ENCODE results near the gene ADAM8.
"Not testable (repeated sequence)": the region's sequence is repeated elsewhere in the genome, so short reads cannot be mapped to it uniquely, and the experiment has no call there.

ADAM8 gene

DNA sequence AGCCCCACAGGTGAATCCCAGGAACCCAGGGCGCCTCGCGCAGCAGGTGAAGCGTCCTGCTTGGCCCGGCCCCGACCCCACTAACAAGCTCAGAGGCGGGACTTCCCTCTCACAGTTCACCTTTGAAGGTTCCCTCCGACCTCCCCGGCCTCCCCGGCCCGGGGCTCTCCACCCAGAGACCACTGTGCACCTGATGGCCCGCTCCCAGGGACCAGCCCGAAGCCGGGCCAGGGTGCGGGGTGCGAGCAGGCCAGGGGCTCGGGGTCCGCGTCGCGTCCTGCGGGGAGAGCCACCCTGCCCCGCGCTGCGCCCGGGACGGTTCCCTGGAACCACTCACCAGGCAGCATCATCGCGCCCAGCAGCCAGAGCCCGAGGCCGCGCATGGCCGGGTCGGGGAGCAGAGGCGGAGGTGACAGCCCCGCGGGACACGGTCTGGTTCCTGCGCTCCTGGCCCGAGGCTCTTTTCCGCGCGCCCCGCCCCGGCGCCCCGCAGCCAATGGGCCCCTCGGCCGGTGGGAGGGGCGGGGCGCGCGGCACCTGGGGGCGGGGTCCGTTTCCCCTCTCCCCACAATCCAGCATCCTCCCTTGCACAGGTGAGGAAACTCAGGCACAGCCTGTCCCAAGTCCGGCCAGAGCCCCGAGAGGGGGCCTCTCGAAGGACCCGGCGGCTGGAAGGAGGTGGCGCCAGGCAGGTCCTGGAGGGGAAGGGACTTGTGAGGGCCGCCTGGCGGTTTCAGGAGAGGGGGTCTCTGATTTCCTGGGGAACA lies at the start of gene ADAM8:
ADAM8 (minus strand) TSS at position 434 of the 767 bp plus-strand sequence; CDS start at position 383, 51 bp downstream.
- ATAC-seq (ENCODE audit: low read depth), result peak; percentile 53
- H3K27me3 Mint-ChIP-seq, result no peaks in the 10 kb centered on the region
- H3K9me3 Mint-ChIP-seq, result no peaks in the 10 kb centered on the region
- H3K4me1 Mint-ChIP-seq, result peaks cover 23% of the 10 kb centered on the region
- peak within 1 kb of the TSS; percentile 90 for H3K4me3 Mint-ChIP-seq
- DNase-seq (ENCODE audit: low spot score in 2 of 2), result peak; percentile 70 to 76
- H3K27ac Mint-ChIP-seq, result peak within 1 kb of the TSS; percentile 97
- peaks cover 11% of the 10 kb centered on the region for H3K36me3 Mint-ChIP-seq

DNA sequence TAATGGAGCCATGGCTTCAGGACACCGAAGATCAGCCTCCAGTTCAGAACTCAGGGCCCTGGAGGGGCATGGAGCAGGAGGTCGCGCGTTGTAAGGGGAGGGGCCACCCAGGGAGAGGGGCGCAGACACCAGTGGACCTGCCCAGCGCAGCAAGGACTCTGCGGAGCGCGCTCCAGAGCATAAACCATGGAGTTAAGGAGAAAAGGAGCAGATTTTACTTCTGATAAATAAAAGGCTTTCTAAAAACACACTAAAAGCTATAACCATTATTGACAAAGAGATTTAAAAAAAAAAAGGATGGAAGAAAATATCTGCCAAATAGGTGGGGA lies 49.5 kb upstream of the ADAM8 start:
- DNase-seq (ENCODE audit: low spot score in 2 of 2), result no peak
- ATAC-seq (ENCODE audit: low read depth), result no peak
- Mint-ChIP-seq H3K27me3 (peaks cover 15% of the 10 kb centered on the region), H3K9me3 (no peaks in the 10 kb centered on the region), H3K4me3 (peak overlapping the region; percentile 25), H3K36me3 (no peaks in the 10 kb centered on the region), H3K27ac (no peak overlapping the region), H3K4me1 (peaks cover 12% of the 10 kb centered on the region)

DNA sequence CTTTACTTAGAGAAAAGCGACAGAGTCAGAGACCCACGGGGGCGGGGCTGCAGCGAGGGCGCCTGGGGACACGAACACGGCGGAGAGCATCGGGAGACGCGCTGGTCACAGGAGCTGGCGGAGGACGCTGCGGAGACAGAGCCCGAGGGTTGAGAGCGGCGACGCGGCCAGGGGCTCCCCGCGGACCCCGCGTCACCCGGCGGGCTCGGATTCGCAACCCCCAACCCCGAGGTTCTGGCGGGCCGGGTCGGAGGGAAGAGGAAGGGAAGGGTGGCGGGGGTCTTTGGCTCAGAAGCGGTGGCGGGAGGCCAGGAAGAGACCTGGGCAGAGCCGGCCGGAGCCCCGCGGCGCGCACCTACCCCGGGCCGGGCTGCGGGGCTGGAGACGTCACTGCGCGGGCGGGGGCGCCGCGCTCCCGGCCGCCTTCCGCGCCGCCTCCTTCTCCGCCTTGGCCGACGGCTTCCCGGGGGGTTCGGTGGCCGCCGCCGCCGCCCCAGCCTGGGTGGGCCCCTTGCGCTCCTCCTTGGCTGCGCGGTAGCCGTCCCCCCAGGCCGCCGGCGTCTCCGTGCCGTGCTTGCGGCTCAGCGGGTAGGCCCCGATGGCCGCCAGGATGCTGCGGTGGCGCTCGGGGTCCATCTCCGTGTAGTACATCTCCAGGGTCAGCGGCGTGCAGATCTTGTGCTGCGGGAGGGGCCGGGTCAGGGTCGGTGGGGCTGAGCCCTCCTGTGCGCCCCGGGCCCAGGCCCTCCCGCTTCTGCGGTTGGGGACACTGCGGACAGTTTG lies 49.0 kb upstream of the ADAM8 start:
- H3K4me3 Mint-ChIP-seq, result peak overlapping the region; percentile 89
- DNase-seq (ENCODE audit: low spot score in 2 of 2) (no peak), ATAC-seq (ENCODE audit: low read depth) (no peak)
- peak overlapping the region; percentile 28 for H3K27ac Mint-ChIP-seq
- no peaks in the 10 kb centered on the region for H3K36me3 Mint-ChIP-seq
- H3K27me3 Mint-ChIP-seq, result peaks cover 15% of the 10 kb centered on the region
- H3K9me3 Mint-ChIP-seq, result no peaks in the 10 kb centered on the region
- H3K4me1 Mint-ChIP-seq, result peaks cover 12% of the 10 kb centered on the region

DNA sequence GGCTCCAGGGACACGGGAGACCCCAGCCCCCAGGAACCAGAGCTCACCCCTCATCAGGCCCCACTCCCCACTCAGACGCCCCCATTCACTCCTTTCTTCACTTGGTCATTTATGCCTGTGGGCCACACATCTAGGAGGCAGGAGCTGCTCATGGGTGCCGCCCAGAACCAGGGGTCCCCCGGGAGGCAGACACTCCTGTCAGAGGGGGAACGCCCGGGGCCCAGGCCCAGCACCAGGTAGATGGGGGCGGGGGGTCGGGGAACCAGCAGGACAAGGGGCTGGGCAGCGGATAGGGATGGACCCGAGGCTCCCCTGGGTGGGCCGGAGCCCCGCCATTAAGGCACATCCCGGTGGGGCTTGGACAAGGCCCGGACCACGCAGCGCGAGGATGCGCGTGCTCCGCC lies 48.2 kb upstream of the ADAM8 start:
- peak; percentile 42 for ATAC-seq (ENCODE audit: low read depth)
- H3K36me3 Mint-ChIP-seq, result peaks cover 2% of the 10 kb centered on the region
- H3K27ac Mint-ChIP-seq, result peak overlapping the region; percentile 28
- peak overlapping the region; percentile 89 for H3K4me3 Mint-ChIP-seq
- peaks cover 2% of the 10 kb centered on the region for H3K9me3 Mint-ChIP-seq
- DNase-seq (ENCODE audit: low spot score in 2 of 2), result no peak
- H3K4me1 Mint-ChIP-seq, result peaks cover 14% of the 10 kb centered on the region
- peaks cover 19% of the 10 kb centered on the region for H3K27me3 Mint-ChIP-seq

DNA sequence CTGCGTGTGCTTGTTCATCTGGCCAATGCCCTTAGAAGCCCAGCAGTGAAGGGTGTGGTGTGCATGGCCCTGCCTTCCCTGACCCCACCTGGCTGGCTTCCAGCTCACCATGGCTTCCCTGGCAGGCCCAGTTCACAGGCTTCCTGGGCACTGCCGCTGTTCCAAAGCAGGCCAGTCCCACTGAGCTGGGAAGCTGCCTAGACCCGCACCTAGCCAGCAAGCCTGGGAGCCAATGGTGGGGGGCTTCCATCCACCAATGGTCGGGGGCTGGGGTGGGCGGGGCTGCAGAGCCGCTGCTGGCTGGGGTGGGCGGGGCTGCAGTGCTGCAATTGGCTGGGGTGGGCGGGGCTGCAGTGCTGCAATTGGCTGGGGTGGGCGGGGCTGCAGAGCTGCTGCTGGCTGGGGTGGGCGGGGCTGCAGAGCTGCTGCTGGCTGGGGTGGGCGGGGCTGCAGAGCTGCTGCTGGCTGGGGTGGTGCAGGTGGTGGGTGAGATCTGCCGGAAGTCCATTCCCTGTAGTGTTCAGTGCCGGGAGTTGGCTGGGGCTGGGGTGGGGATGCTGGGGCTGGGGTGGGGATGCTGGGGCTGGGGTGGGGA lies 47.6 kb upstream of the ADAM8 start:
- ATAC-seq (ENCODE audit: low read depth) (peak; percentile 83), DNase-seq (ENCODE audit: low spot score in 2 of 2) (no peak)
- peaks cover 23% of the 10 kb centered on the region for H3K27me3 Mint-ChIP-seq
- H3K27ac Mint-ChIP-seq, result no peak overlapping the region
- H3K4me3 Mint-ChIP-seq, result no peak overlapping the region
- H3K36me3 Mint-ChIP-seq, result peaks cover 2% of the 10 kb centered on the region
- H3K4me1 Mint-ChIP-seq, result peaks cover 18% of the 10 kb centered on the region
- peaks cover 2% of the 10 kb centered on the region for H3K9me3 Mint-ChIP-seq

DNA sequence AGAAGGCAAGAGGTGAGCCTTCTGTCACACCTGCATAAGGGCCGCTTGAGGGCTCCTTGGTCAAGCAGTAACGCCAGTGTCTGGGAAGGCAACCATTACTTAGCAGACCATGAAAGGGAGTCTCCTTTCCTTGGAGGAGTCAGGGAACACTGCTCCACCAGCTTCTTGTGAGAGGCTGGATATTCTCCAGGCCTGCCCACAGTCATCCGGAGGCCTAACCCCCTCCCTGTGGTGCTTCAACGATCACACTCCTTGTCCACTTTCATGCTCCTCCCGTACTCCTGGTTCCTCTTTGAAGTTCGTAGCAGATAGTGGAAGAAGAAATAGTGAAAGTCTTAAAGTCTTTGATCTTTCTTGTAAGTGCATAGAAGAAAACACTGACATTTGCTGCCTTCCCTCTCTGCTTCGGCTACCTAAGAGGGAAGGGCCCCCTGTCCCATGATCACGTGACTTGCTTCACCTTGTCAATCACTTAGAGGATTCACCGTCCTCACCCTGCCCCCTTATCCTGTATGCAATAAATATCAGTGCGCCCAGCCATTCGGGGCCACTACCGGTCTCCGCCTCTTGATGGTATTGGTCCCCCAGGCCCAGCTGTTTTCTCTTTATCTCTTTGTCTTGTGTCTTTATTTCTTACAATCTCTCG lies 45.5 kb upstream of the ADAM8 start:
- Mint-ChIP-seq H3K27me3 (peaks cover 20% of the 10 kb centered on the region), H3K4me1 (peaks cover 18% of the 10 kb centered on the region)
- H3K9me3 Mint-ChIP-seq; H3K36me3 Mint-ChIP-seq; DNase-seq (ENCODE audit: low spot score in 2 of 2); H3K4me3 Mint-ChIP-seq; H3K27ac Mint-ChIP-seq; ATAC-seq (ENCODE audit: low read depth): not testable (repeated sequence)

DNA sequence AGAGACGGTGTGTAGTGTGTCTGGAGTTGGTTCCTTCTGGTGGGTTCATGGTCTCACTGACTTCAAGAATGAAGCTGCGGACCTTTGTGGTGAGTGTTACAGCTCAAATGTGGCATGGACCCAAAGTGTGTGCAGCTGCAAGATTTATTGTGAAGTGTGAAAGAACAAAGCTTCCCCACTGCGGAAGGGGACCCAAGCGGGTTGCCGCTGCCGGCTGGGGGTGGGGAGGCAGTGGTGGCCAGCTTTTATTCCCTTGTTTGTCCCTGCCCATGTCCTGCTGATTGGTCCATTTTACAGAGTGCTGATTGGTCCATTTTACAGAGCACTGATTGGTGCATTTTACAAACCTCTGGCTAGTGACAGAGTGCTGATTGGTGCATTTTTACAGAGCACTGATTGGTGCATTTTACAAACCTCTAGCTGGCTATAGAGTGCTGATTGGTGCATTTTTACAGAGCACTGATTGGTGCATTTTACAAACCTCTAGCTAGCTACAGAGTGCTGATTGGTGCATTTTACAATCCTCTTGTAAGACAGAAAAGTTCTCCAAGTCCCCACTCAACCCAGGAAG lies 44.3 kb upstream of the ADAM8 start:
- not testable (repeated sequence) for DNase-seq (ENCODE audit: low spot score in 2 of 2); H3K4me3 Mint-ChIP-seq; H3K27ac Mint-ChIP-seq; H3K9me3 Mint-ChIP-seq; H3K36me3 Mint-ChIP-seq; ATAC-seq (ENCODE audit: low read depth)
- Mint-ChIP-seq H3K4me1 (peaks cover 12% of the 10 kb centered on the region), H3K27me3 (peaks cover 13% of the 10 kb centered on the region)

DNA sequence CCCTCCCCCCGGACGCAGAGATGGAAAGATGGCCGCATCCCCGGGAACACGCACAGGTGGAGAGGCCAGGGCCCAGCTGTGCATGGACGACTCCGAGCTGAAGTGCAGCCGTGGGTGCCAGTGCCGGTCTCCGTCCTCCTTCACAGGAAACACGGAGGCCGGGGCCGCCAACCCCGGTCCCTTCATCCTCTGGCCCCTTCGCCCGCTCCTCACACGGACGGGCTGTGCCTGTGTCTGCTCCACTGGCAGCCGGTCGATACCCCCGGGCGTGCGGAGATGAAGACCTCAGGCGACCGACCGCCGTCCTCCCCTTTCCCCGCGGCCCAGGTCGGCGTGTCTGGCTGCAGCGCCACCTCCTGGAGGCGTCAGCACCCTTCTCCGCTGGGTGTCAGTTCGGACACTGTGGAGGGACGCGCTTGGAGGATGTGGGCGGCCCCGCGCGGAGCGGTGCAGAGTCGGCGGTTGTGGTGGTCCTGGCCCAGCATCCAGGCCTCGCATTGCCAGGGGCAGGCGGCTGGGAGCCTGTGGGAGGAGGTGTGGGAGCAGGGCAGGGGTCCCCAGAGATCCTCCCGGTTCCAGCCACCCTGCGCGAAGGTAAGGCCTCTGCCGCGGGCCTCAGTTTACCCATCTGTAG lies 41.9 kb upstream of the ADAM8 start:
- H3K4me1 Mint-ChIP-seq, result peaks cover 16% of the 10 kb centered on the region
- ATAC-seq (ENCODE audit: low read depth) (peak; percentile 91), DNase-seq (ENCODE audit: low spot score in 2 of 2) (peak; percentile 65 to 72)
- peaks cover 11% of the 10 kb centered on the region for H3K27me3 Mint-ChIP-seq
- peaks cover 2% of the 10 kb centered on the region for H3K36me3 Mint-ChIP-seq
- peaks cover 2% of the 10 kb centered on the region for H3K9me3 Mint-ChIP-seq
- no peak overlapping the region for H3K27ac Mint-ChIP-seq
- peak overlapping the region; percentile 25 for H3K4me3 Mint-ChIP-seq

DNA sequence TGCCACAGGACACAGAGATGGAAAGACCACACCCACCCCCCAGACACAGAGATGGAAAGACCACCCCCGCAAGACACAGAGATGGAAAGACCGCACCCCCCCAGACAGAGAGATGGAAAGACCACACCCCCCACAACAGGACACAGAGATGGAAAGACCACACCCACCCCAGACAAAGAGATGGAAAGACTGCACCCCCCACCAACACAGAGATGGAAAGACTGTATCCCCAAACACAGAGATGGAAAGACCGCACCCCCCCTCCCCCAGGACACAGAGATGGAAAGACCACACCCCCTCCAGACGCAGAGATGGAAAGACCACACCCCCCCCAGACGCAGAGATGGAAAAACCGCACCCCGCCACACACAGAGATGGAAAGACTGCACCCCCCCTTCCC lies 40.1 kb upstream of the ADAM8 start:
- Mint-ChIP-seq H3K4me1 (peaks cover 16% of the 10 kb centered on the region), H3K4me3 (no peak overlapping the region), H3K9me3 (peaks cover 2% of the 10 kb centered on the region), H3K36me3 (peaks cover 7% of the 10 kb centered on the region), H3K27ac (no peak overlapping the region), H3K27me3 (peaks cover 11% of the 10 kb centered on the region)
- DNase-seq (ENCODE audit: low spot score in 2 of 2) (no peak), ATAC-seq (ENCODE audit: low read depth) (no peak)

DNA sequence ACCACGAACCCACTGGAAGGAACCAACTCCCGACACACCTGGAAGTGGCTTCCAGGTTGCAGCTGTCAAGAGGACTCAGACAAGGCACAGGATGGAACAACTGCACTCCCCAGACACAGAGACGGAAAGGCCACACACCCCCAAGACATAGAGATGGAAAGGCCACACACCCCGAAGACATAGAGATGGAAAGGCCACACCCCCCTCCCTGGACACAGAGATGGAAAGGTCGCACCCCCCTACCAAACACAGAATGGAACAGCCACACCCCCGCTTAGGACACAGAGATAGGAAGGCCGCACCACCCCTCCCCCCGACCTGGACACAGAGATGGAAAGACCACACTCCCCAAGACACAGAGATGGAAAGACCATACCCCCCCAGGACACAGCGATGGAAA lies 39.6 kb upstream of the ADAM8 start:
- no peak overlapping the region for H3K27ac Mint-ChIP-seq
- no peak for ATAC-seq (ENCODE audit: low read depth)
- H3K36me3 Mint-ChIP-seq, result peaks cover 7% of the 10 kb centered on the region
- peaks cover 2% of the 10 kb centered on the region for H3K9me3 Mint-ChIP-seq
- peak overlapping the region; percentile 9 for H3K4me3 Mint-ChIP-seq
- H3K27me3 Mint-ChIP-seq, result peaks cover 11% of the 10 kb centered on the region
- peaks cover 16% of the 10 kb centered on the region for H3K4me1 Mint-ChIP-seq
- DNase-seq (ENCODE audit: low spot score in 2 of 2), result no peak

DNA sequence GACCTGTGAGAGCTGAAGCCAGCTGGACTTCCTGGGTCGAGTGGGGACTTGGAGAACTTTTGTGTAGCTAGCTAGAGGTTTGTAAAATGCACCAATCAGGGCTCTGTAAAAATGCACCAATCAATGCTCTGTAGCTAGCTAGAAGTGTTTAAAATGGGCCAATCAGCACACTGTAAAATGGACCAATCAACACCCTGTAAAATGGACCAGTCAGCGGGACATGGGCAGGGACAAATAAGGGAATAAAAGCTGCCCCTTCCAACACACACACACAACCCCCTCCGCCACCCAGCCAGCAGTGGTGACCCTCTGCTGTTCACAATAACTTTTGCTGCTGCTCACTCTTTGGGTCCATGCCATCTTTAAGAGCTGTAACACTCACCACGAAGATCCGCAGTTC lies 39.2 kb upstream of the ADAM8 start:
- Mint-ChIP-seq H3K27ac (no peak overlapping the region), H3K27me3 (peaks cover 11% of the 10 kb centered on the region)

DNA sequence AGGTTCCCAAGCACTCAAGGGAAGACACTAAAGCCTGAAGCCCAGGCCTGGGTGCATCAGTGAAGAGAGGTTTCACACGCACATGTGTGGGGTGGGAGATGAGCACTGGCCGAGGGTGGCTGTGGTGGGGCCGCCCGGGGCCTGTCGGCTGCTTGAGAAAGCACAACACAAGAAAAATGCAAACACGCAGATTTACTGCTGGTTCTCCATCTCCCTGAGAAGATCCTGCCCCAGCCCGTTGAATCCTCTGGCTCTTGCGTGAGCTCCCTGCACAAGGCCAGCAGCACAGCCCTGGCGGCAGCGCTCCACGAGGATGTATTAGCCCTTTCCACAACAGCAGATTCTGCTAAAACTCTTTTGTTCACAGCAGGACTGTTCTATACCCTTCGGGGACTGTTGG lies 38.2 kb upstream of the ADAM8 start:
- H3K9me3 Mint-ChIP-seq, result no peaks in the 10 kb centered on the region
- no peak overlapping the region for H3K27ac Mint-ChIP-seq
- ATAC-seq (ENCODE audit: low read depth), result no peak

More for the DNA sequence above, 39.2 kb upstream of the ADAM8 start:
- Mint-ChIP-seq H3K36me3 (peaks cover 7% of the 10 kb centered on the region), H3K9me3 (peaks cover 2% of the 10 kb centered on the region), H3K4me1 (peaks cover 16% of the 10 kb centered on the region), H3K4me3 (peak overlapping the region; percentile 9)
- DNase-seq (ENCODE audit: low spot score in 2 of 2) (no peak), ATAC-seq (ENCODE audit: low read depth) (no peak)

DNA sequence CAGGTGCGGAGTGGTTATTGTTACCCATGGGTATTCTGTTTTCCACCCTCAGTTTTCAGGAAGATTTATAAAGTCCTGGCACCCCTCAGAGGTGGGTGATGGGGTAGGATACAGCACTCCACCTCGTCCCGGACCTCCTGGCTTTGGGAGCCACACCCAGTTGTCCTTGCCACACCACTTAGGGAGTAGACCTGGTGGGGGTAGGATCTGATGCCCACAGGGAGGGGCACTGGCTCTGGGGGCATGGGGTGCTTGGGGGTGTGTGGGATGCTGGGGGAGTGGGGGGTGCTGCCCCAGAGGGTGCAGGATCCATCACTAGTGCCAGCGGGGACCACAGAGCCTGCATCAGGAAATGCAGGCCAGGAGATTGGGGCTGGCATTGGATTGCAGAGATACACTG lies 36.5 kb upstream of the ADAM8 start:
- ATAC-seq (ENCODE audit: low read depth) (no peak), DNase-seq (ENCODE audit: low spot score in 2 of 2) (no peak)
- peaks cover 7% of the 10 kb centered on the region for H3K4me1 Mint-ChIP-seq
- H3K36me3 Mint-ChIP-seq, result peaks cover 6% of the 10 kb centered on the region
- H3K27ac Mint-ChIP-seq, result no peak overlapping the region
- no peaks in the 10 kb centered on the region for H3K27me3 Mint-ChIP-seq
- H3K9me3 Mint-ChIP-seq, result no peaks in the 10 kb centered on the region
- H3K4me3 Mint-ChIP-seq, result no peak overlapping the region

More for the DNA sequence above, 38.2 kb upstream of the ADAM8 start:
- Mint-ChIP-seq H3K27me3 (peaks cover 7% of the 10 kb centered on the region), H3K4me3 (no peak overlapping the region), H3K4me1 (peaks cover 14% of the 10 kb centered on the region), H3K36me3 (peaks cover 5% of the 10 kb centered on the region)
- DNase-seq (ENCODE audit: low spot score in 2 of 2), result no peak
